K562 (cell line): Measurements from ENCODE around the gene ALG14. TPM values are rescaled to one million over a fixed set of nuclear protein-coding genes. Genes with fewer than 3 reads are reported as not detected.

Experiments
- C11orf30 ChIP-seq: fragments of 450-650 bp; IDR thresholded peaks from 2 replicates; pipeline ENCODE4 v1.6.1; 2016; ENCODE audit warnings: low read depth, mild to moderate bottlenecking
- IRF2 ChIP-seq: sonication (generic); formaldehyde crosslinking; IDR thresholded peaks from 2 replicates; pipeline ENCODE4 v1.8.1; 2022; ENCODE audit warnings: mild to moderate bottlenecking, missing genetic modification reagents
- ZNF316 ChIP-seq: fragments of 450-650 bp; IDR thresholded peaks from 2 replicates; pipeline ENCODE4 v1.6.1; 2016
- ZNF561 ChIP-seq: fragments of 450-650 bp; formaldehyde crosslinking; conservative IDR thresholded peaks from 2 replicates; pipeline ENCODE4 v1.4.0; 2020; ENCODE audit warnings: mild to moderate bottlenecking, moderate library complexity
- ZNF583 ChIP-seq: fragments of 250-450 bp; sonication (Bioruptor Pico); IDR thresholded peaks from 2 replicates; pipeline ENCODE4 v1.4.0; 2020
- polyA plus RNA-seq, 8 experiments: library from polyadenylated mRNA; depleted of rRNA in 4 of 8; stranded (reverse) in 5 of 8; unstranded in 3 of 8; fragments of >200 nt; fragmentation: Nextera tagmentation in 2 of 8; fragmentation: Illumina TruSeq in 1 of 8; extraction: Ambion mirVana in 2 of 8; extraction: Trizol in 1 of 8; gene quantifications; 2 replicates each; pipeline versions ENCODE4 v1.2.1 to v1.2.3, GENCODE V29; 2011 to 2014; ENCODE audit warnings: inconsistent platforms in 1 of 8, missing spikeins in 1 of 8
- total RNA-seq, 7 experiments: library from RNA; depleted of rRNA in 6 of 7; stranded (reverse); fragments of >200 nt in 6 of 7; fragmentation: Illumina TruSeq in 2 of 7; extraction: Trizol in 2 of 7; gene quantifications; 2 replicates each; pipeline versions ENCODE4 v1.2.1 to v1.2.3, GENCODE V29; 2011 to 2021; ENCODE audit warnings: low replicate concordance in 1 of 7
- TF ChIP-seq, protein P1 (sequence below): fragments of 250-450 bp; sonication (Bioruptor Pico); IDR thresholded peaks from 2 replicates; pipeline ENCODE4 v1.4.0; 2020

The ALG14 gene
- total and polyA plus RNA-seq, 9 of the 15 experiments (the other 6 are each of a cell fraction or from before 2014, with no cell fraction given): 2.8 to 16.2 (median 4.9) TPM

DNA sequence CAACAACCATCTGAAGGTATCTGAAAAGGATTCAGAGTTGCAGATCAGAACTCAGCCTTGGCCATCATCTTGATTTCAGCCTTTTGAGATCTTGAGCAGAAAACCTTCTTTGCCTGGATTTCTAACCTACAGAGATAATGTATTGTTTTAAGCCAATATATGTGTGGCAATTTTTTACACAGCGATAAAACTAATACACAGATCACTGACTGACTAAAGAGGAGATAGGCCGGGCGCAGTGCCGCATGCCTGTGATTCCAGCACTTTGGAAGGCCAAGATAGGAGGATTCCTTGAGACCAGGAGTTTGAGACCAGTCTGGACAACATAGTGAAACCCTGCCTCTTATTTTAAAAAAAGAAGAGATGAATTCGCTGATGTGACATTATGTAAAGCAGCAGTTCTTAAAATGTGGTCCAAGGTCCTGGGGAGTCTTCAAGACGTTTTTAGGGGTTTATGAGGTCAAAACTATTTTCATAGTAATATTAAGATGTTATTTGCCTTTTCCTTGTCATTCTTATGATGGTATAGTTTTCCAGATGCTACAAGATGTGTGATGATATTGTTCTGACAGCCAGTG is 95.7 kb downstream of the ALG14 start (continued):
- TF ChIP-seq, protein P1, sequence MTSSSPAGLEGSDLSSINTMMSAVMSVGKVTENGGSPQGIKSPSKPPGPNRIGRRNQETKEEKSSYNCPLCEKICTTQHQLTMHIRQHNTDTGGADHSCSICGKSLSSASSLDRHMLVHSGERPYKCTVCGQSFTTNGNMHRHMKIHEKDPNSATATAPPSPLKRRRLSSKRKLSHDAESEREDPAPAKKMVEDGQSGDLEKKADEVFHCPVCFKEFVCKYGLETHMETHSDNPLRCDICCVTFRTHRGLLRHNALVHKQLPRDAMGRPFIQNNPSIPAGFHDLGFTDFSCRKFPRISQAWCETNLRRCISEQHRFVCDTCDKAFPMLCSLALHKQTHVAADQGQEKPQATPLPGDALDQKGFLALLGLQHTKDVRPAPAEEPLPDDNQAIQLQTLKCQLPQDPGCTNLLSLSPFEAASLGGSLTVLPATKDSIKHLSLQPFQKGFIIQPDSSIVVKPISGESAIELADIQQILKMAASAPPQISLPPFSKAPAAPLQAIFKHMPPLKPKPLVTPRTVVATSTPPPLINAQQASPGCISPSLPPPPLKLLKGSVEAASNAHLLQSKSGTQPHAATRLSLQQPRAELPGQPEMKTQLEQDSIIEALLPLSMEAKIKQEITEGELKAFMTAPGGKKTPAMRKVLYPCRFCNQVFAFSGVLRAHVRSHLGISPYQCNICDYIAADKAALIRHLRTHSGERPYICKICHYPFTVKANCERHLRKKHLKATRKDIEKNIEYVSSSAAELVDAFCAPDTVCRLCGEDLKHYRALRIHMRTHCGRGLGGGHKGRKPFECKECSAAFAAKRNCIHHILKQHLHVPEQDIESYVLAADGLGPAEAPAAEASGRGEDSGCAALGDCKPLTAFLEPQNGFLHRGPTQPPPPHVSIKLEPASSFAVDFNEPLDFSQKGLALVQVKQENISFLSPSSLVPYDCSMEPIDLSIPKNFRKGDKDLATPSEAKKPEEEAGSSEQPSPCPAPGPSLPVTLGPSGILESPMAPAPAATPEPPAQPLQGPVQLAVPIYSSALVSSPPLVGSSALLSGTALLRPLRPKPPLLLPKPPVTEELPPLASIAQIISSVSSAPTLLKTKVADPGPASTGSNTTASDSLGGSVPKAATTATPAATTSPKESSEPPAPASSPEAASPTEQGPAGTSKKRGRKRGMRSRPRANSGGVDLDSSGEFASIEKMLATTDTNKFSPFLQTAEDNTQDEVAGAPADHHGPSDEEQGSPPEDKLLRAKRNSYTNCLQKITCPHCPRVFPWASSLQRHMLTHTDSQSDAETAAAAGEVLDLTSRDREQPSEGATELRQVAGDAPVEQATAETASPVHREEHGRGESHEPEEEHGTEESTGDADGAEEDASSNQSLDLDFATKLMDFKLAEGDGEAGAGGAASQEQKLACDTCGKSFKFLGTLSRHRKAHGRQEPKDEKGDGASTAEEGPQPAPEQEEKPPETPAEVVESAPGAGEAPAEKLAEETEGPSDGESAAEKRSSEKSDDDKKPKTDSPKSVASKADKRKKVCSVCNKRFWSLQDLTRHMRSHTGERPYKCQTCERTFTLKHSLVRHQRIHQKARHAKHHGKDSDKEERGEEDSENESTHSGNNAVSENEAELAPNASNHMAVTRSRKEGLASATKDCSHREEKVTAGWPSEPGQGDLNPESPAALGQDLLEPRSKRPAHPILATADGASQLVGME: no peak
- TF ChIP-seq ZNF316 (peak; percentile 83), IRF2 (CRISPR knock-in tag) (no peak), ZNF561 (CRISPR knock-in tag) (no peak), C11orf30 (peak; percentile 64), ZNF583 (CRISPR knock-in tag) (no peak)
- TF ChIP-seq, all 486 proteins: peak for 5
